HepG2 (cell line): Measurements from ENCODE around the gene SESN3. TPM values are rescaled to one million over a fixed set of nuclear protein-coding genes. Genes with fewer than 3 reads are reported as not detected.

ENCODE experiments used
- ATAC-seq: fragments of 200-7000 bp; cut with Tn5 transposase; 3 replicates; pipeline ENCODE4 v1.9.1; 2020; ENCODE audit warnings: mild to moderate bottlenecking, moderate library complexity
- BruUV-seq: library from RNA; stranded (reverse); fragments of 400-500 nt; replicated peaks from 2 replicates; lab custom pipeline; 2021; lab: Mats Ljungman, UMichigan
- CTCF ChIA-PET: fragments of 300-600 bp; formaldehyde crosslinking; extraction: SDS; loops from one replicate; lab custom pipeline; 2021; ENCODE audit warnings: low total read pairs, inconsistent platforms, low intra/inter-chr PET ratio; lab: Yijun Ruan, JAX
- POLR2A ChIA-PET: fragments of 350-600 bp; sonication (Branson Sonifier 250); formaldehyde crosslinking; loops from one replicate; lab custom pipeline; 2020; ENCODE audit warnings: antibody characterized with exemption, inconsistent platforms; lab: Yijun Ruan, JAX
- DNase-seq: peaks from one replicate; pipeline ENCODE4 v3.0.0-alpha.2; 2015; ENCODE audit warnings: low spot score
- FAIRE-seq: peaks from 3 replicates; lab custom pipeline; 2011; peaks lifted over from hg19 to GRCh38; lab: Jason Lieb, UNC
- H2AFZ ChIP-seq: one replicate; pipeline ENCODE4 v1.6.1; 2011; ENCODE audit warnings: low read length, inconsistent platforms
- H3K27ac ChIP-seq: fragments of 300-600 bp; 3 replicates; pipeline ENCODE4 v1.8.0; 2011; ENCODE audit warnings: mixed run types, mild to moderate bottlenecking, mixed read lengths, low read length, inconsistent platforms; ENCODE audit not compliant: insufficient read depth; ENCODE audit errors: extremely low read length
- H3K27me3 ChIP-seq, 2 experiments: fragments of 200-600 bp in 1 of 2; 2 replicates in 1 of 2; 3 replicates in 1 of 2; pipeline versions ENCODE4 v1.6.0 to v1.8.0; 2011; ENCODE audit warnings: low read length in 2 of 2, mild to moderate bottlenecking in 2 of 2, moderate library complexity in 2 of 2, inconsistent platforms in 1 of 2; ENCODE audit not compliant: insufficient read depth in 2 of 2, control insufficient read depth in 1 of 2
- H3K36me3 ChIP-seq, 2 experiments: fragments of 200-600 bp in 1 of 2; replicated peaks in 1 of 2; 2 replicates in 1 of 2; 3 replicates in 1 of 2; pipeline versions ENCODE4 v1.5.1 to v1.8.0; 2011; ENCODE audit warnings: low read length in 2 of 2, inconsistent platforms in 1 of 2; ENCODE audit not compliant: insufficient read depth in 2 of 2, control insufficient read depth in 1 of 2
- H3K4me1 ChIP-seq: 2 replicates; pipeline ENCODE4 v1.5.1; 2012; ENCODE audit warnings: low read length, inconsistent platforms; ENCODE audit not compliant: insufficient read depth
- H3K4me2 ChIP-seq: 2 replicates; pipeline ENCODE4 v1.6.0; 2011; ENCODE audit warnings: low read depth, low read length, inconsistent platforms
- H3K4me3 ChIP-seq, 3 experiments: fragments of 200-600 bp in 1 of 3; sonication (generic), shearing (Covaris generic) in 1 of 3; replicated peaks in 1 of 3; 2 replicates each; pipeline ENCODE4 v1.5.1; 2011 to 2016; ENCODE audit warnings: low read length in 3 of 3, inconsistent platforms in 2 of 3, low read depth in 2 of 3, mild to moderate bottlenecking in 2 of 3, control low read depth in 1 of 3, mixed read lengths in 1 of 3; ENCODE audit not compliant: insufficient read depth in 1 of 3
- H3K79me2 ChIP-seq: one replicate; pipeline ENCODE4 v1.6.1; 2011; ENCODE audit warnings: low read length, inconsistent platforms; ENCODE audit not compliant: insufficient read depth
- H3K9ac ChIP-seq: 2 replicates; pipeline ENCODE4 v1.6.0; 2011; ENCODE audit warnings: mild to moderate bottlenecking, low read depth, low read length, inconsistent platforms; ENCODE audit not compliant: insufficient read depth
- H3K9me3 ChIP-seq: 2 replicates; pipeline ENCODE4 v1.5.1; 2012; ENCODE audit warnings: mild to moderate bottlenecking, low read length
- H4K20me1 ChIP-seq: 2 replicates; pipeline ENCODE4 v1.6.0; 2011; ENCODE audit warnings: inconsistent platforms, mild to moderate bottlenecking, low read length, moderate library complexity; ENCODE audit not compliant: insufficient read depth
- AHDC1 ChIP-seq: sonication (generic); formaldehyde crosslinking; IDR thresholded peaks from 2 replicates; pipeline ENCODE4 v1.5.1; 2020; ENCODE audit warnings: mild to moderate bottlenecking, missing genetic modification reagents, borderline replicate concordance
- ARNT ChIP-seq: fragments of 450-650 bp; IDR thresholded peaks from 2 replicates; pipeline ENCODE4 v1.6.1; 2017
- ATF1 ChIP-seq: IDR thresholded peaks from 2 replicates; pipeline ENCODE4 v1.6.1; 2016; ENCODE audit warnings: mild to moderate bottlenecking, control low read depth
- GABPB1 ChIP-seq: IDR thresholded peaks from 2 replicates; pipeline ENCODE4 v1.6.1; 2016; ENCODE audit warnings: mild to moderate bottlenecking, missing genetic modification reagents, moderate library complexity, missing compliant biosample characterization
- GMEB2 ChIP-seq: IDR thresholded peaks from 2 replicates; pipeline ENCODE4 v1.6.1; 2016; ENCODE audit warnings: missing biosample characterization, missing genetic modification reagents, low read depth
- PTBP1 ChIP-seq: fragments of 200-400 bp; formaldehyde crosslinking; IDR thresholded peaks from 2 replicates; pipeline ENCODE4 v1.6.1; 2018; ENCODE audit warnings: low read length, low read depth; ENCODE audit not compliant: poor library complexity, severe bottlenecking
- SALL2 ChIP-seq: sonication (generic); formaldehyde crosslinking; IDR thresholded peaks from 2 replicates; pipeline ENCODE4 v1.8.1; 2023; ENCODE audit warnings: mild to moderate bottlenecking, missing genetic modification reagents, inconsistent platforms
- TBP ChIP-seq: sonication (generic); formaldehyde crosslinking; IDR thresholded peaks from 2 replicates; pipeline ENCODE4 v1.5.0; 2020; ENCODE audit warnings: missing genetic modification reagents
- ZNF543 ChIP-seq: sonication (generic); formaldehyde crosslinking; IDR thresholded peaks from 2 replicates; pipeline ENCODE4 v1.4.0; 2020; ENCODE audit warnings: mild to moderate bottlenecking, missing genetic modification reagents
- ZNF556 ChIP-seq: sonication (generic); formaldehyde crosslinking; IDR thresholded peaks from 2 replicates; pipeline ENCODE4 v1.4.0; 2020; ENCODE audit warnings: mild to moderate bottlenecking, missing genetic modification reagents, borderline replicate concordance
- ZNF574 ChIP-seq: sonication (generic); formaldehyde crosslinking; IDR thresholded peaks from 2 replicates; pipeline ENCODE4 v1.4.0; 2020; ENCODE audit warnings: missing genetic modification reagents
- ZNF883 ChIP-seq: sonication (generic); formaldehyde crosslinking; IDR thresholded peaks from 2 replicates; pipeline ENCODE4 v1.5.1; 2020; ENCODE audit warnings: mild to moderate bottlenecking, missing genetic modification reagents; ENCODE audit errors: not compliant biosample characterization
- WGBS: methylation state at CpG from one replicate; pipeline ENCODE4 v1.1.6; 2017; ENCODE audit warnings: low lambda C conversion rate; 5-methylcytosine and 5-hydroxymethylcytosine counted together
- in situ Hi-C: cut with HindIII; loops from 2 replicates; pipeline ENCODE4 v1.10.0; 2017; ENCODE audit warnings: low pct_unique_long_range_greater_than_20kb; ENCODE audit not compliant: extremely low pct_ligation_motif_present
- intact Hi-C: fragments of 100-400 bp; cut with micrococcal nuclease; formaldehyde crosslinking; loops from one replicate; pipeline ENCODE4 v1.10.0; 2022; ENCODE audit not compliant: unreplicated experiment
- polyA plus RNA-seq, 8 experiments: library from polyadenylated mRNA; depleted of rRNA in 3 of 8; stranded (reverse) in 7 of 8; unstranded in 1 of 8; fragments of >200 nt; fragmentation: Illumina TruSeq in 4 of 8; extraction: Trizol in 4 of 8; gene quantifications; 2 replicates each; pipeline versions ENCODE4 v1.2.1 to v1.2.3, GENCODE V29; 2011 to 2016; ENCODE audit warnings: low read depth in 4 of 8, missing spikeins in 1 of 8, mixed read lengths in 1 of 8; ENCODE audit not compliant: insufficient read depth in 1 of 8
- total RNA-seq, 5 experiments: library from RNA; depleted of rRNA; stranded (reverse); fragments of >200 nt; fragmentation: Illumina TruSeq; extraction: Trizol; gene quantifications; 2 replicates each; pipeline ENCODE4 v1.2.3, GENCODE V29; 2016; ENCODE audit warnings: low read depth in 1 of 5

The SESN3 gene
- total and polyA plus RNA-seq, 2 of the 13 experiments (the other 11 are each of a cell fraction or from before 2014, with no cell fraction given): 0.53 to 0.86 TPM

- no peak for TF ChIP-seq AHDC1 (CRISPR knock-in tag)
- peak; percentile 16; the same call in 1 of the 2 replicates for TF ChIP-seq GABPB1 (CRISPR knock-in tag)
Observed at GRCh38 chr11:95256321-95256779, 25.3 kb upstream of the SESN3 start (continued).

- H3K4me2 ChIP-seq: no peak overlapping the region
- no peak overlapping the region for H3K27ac ChIP-seq
- no peaks in the 10 kb centered on the region for H3K9me3 ChIP-seq
- 0 out of 2 replicates have a peak, but pooled peaks cover 8% of the 10 kb centered on the region for H3K4me1 ChIP-seq
- POLR2A ChIA-PET: no interaction called here
- CTCF ChIA-PET: no interaction called here
- intact Hi-C loops: no loop called here
- H3K27me3 ChIP-seq: peaks cover 0 to 9% of the 10 kb centered on the region in 2 experiments; a peak in 1 of 5 replicates
- no TSS peak for BruUV-seq
- DNase-seq (no peak), ATAC-seq (no peak), FAIRE-seq (no peak)
- H2AFZ ChIP-seq: no peak overlapping the region
- in situ Hi-C loops: no loop called here
- no peaks in the 10 kb centered on the region for H3K79me2 ChIP-seq
- no peaks in the 10 kb centered on the region for H4K20me1 ChIP-seq
- WGBS: 33% methylated on average over 4 of the region's 4 CpGs
- no peak overlapping the region for H3K9ac ChIP-seq
- no peaks in the 10 kb centered on the region for H3K36me3 ChIP-seq
- H3K4me3 ChIP-seq: no peak overlapping the region
- TF ChIP-seq PTBP1: no peak
- TF ChIP-seq ZNF543: no peak
- TF ChIP-seq ATF1 (CRISPR knock-in tag): no peak
- no peak for TF ChIP-seq ZNF574 (CRISPR knock-in tag)
- TF ChIP-seq GMEB2 (CRISPR knock-in tag): no peak
- TF ChIP-seq ZNF883 (CRISPR knock-in tag): no peak
- TF ChIP-seq TBP (CRISPR knock-in tag): no peak
- TF ChIP-seq ARNT: no peak
- no peak for TF ChIP-seq SALL2
- TF ChIP-seq ZNF556 (CRISPR knock-in tag): no peak
Observed at GRCh38 chr11:95255251-95256145, 24.5 kb upstream of the SESN3 start.
